Lung (tissue), 12 donors: Measurements from ENCODE around the gene BCAT1. TPM values are rescaled to one million over a fixed set of nuclear protein-coding genes. Genes with fewer than 3 reads are reported as not detected.
A peak's percentile ranks its signal among the peaks of the same experiment; 100 is the strongest.
"Not testable (repeated sequence)": the region's sequence is repeated elsewhere in the genome, so short reads cannot be mapped to it uniquely, and the experiment has no call there.

Source experiments
- ATAC-seq: fragments of 200-7000 bp; cut with Tn5 transposase; one replicate; pipeline ENCODE4 v1.9.1; 2020; ENCODE audit warnings: moderate number of reproducible peaks; ENCODE audit not compliant: insufficient read depth, low FRiP score
- DNase-seq, 3 donors: peaks; one replicate each; pipeline ENCODE4 v3.0.0-alpha.2; 2013 to 2017
- H3K27ac ChIP-seq, 2 donors: one replicate each; pipeline ENCODE4 v1.5.1; 2013; ENCODE audit warnings: mild to moderate bottlenecking in 2 of 2, moderate library complexity in 2 of 2, control low read depth in 1 of 2, inconsistent platforms in 1 of 2, low read depth in 1 of 2, low read length in 1 of 2
- H3K27me3 ChIP-seq, 3 donors: one replicate each; pipeline ENCODE4 v1.5.1; 2013; ENCODE audit warnings: low read length in 2 of 3; ENCODE audit not compliant: control insufficient read depth in 3 of 3, insufficient read depth in 3 of 3
- H3K36me3 ChIP-seq, 4 donors: one replicate each; pipeline ENCODE4 v1.5.1; 2013; ENCODE audit warnings: low read length in 4 of 4, mild to moderate bottlenecking in 1 of 4, moderate library complexity in 1 of 4; ENCODE audit not compliant: control insufficient read depth in 4 of 4, insufficient read depth in 4 of 4
- H3K4me1 ChIP-seq, 5 donors: one replicate each; pipeline ENCODE4 v1.5.1; 2013; ENCODE audit warnings: low read length in 5 of 5, mild to moderate bottlenecking in 2 of 5, moderate library complexity in 1 of 5; ENCODE audit not compliant: control insufficient read depth in 5 of 5, insufficient read depth in 5 of 5
- H3K4me3 ChIP-seq: one replicate; pipeline ENCODE4 v1.5.1; 2013; ENCODE audit warnings: mild to moderate bottlenecking, control low read depth, moderate library complexity
- H3K9ac ChIP-seq, 2 donors: one replicate each; pipeline ENCODE4 v1.5.1; 2013; ENCODE audit warnings: low read length in 2 of 2, control low read depth in 1 of 2; ENCODE audit not compliant: insufficient read depth in 1 of 2
- H3K9me3 ChIP-seq, 4 donors: one replicate each; pipeline ENCODE4 v1.5.1; 2013; ENCODE audit warnings: low read length in 3 of 4, mild to moderate bottlenecking in 1 of 4, moderate library complexity in 1 of 4; ENCODE audit not compliant: control insufficient read depth in 4 of 4, insufficient read depth in 3 of 4
- CTCF ChIP-seq: IDR thresholded peaks from 2 replicates; pipeline ENCODE4 v1.5.1; 2012; ENCODE audit warnings: mild to moderate bottlenecking; ENCODE audit errors: control extremely low read depth, extremely low read depth
- WGBS, 2 donors: extraction: QIAGEN DNeasy Blood & Tissue Kit; methylation state at CpG; one replicate each; pipeline ENCODE4 v1.1.7; 2013; 5-methylcytosine and 5-hydroxymethylcytosine counted together
- polyA plus RNA-seq, 2 donors: library from polyadenylated mRNA; stranded (reverse); fragments of 200-250 nt; gene quantifications; one replicate each; pipeline ENCODE4 v1.2.1, GENCODE V29; 2013
- total RNA-seq, 2 donors: library from RNA; depleted of rRNA in 1 of 2; stranded (reverse); fragments of >200 nt in 1 of 2; gene quantifications; one replicate each; pipeline ENCODE4 v1.2.1, GENCODE V29; 2014 to 2021
- donor health status: control.
- donor health status: control.
- donor health status: Bipolar disorder and iron deficiency.
- donor health status: healthy.
- donor health status: DM: yes; HTN: yes; CAD: no.

BCAT1 gene
- total and polyA plus RNA-seq, 4 donors: 11.7 to 94.9 (median 40.9) TPM

GRCh38 chr12:24913130-24913529 lies 35.8 kb downstream of the BCAT1 start:
- ATAC-seq (no peak), DNase-seq (no peak)
- Histone ChIP-seq H3K9me3 (no peaks in the 10 kb centered on the region), H3K27ac (no peak overlapping the region), H3K27me3 (no peaks in the 10 kb centered on the region), H3K4me1 (peaks cover 0 to 12% (median 0%) of the 10 kb centered on the region in 5 donors), H3K36me3 (no peaks in the 10 kb centered on the region), H3K4me3 (no peak overlapping the region), H3K9ac (no peak overlapping the region)
- TF ChIP-seq CTCF: no peak
- WGBS, 2 donors: 86% methylated on average over 3 of the region's 3 CpGs

DNA sequence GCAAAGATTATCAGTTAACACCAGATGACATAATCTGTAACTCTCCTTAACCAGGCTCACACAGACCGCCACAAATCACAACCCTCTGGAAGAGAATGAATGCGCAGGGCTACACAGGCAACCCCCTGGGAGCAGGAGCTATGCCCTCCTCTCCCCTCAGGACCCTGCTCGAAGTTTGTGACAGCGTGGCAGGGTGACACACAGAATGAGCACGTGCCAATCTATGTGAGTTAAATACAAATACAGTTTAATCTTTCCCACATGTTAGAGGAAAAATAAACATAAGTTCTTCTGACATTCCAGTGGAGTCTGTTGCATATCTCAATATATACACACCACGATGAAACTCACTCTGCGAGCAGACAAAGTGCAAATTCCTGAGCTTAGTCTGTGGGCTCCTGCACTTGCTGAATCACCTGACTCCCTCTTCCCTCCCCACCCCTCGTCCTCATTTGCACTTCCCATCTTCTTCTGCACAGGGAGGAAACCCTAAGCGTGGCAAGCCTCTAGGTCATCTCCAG lies 37.6 kb downstream of the BCAT1 start:
- no peaks in the 10 kb centered on the region for H3K27me3 ChIP-seq
- no peak overlapping the region for H3K9ac ChIP-seq
- WGBS, 2 donors: 49 to 59% methylated on average over 9 of the region's 9 CpGs
- H3K36me3 ChIP-seq: no peaks in the 10 kb centered on the region
- peaks cover 0 to 6% (median 0%) of the 10 kb centered on the region in 5 donors for H3K4me1 ChIP-seq
- no peak for TF ChIP-seq CTCF
- no peaks in the 10 kb centered on the region for H3K9me3 ChIP-seq
- H3K4me3 ChIP-seq: no peak overlapping the region
- no peak overlapping the region for H3K27ac ChIP-seq
- DNase-seq (peak in 1 of 3 donors; percentile 13), ATAC-seq (no peak)

- ATAC-seq, DNase-seq: not testable (repeated sequence)
These were observed 38.7 kb downstream of the BCAT1 start for GRCh38 chr12:24910192-24910591.

GRCh38 chr12:24909667-24910066 lies 39.2 kb downstream of the BCAT1 start:
- peak in 1 of 3 donors; percentile 25 for DNase-seq
- WGBS, 2 donors: 54 to 61% methylated on average over 3 of the region's 3 CpGs
- no peak for TF ChIP-seq CTCF
- Histone ChIP-seq H3K9ac (no peak overlapping the region), H3K4me1 (peaks cover 0 to 6% (median 0%) of the 10 kb centered on the region in 5 donors), H3K9me3 (no peaks in the 10 kb centered on the region), H3K27me3 (no peaks in the 10 kb centered on the region), H3K27ac (peak overlapping the region in 1 of 2 donors; percentile 49), H3K36me3 (no peaks in the 10 kb centered on the region), H3K4me3 (no peak overlapping the region)
- ATAC-seq: peak; percentile 77

More at GRCh38 chr12:24910192-24910591, 38.7 kb downstream of the BCAT1 start:
- 97 to 99% methylated on average over 6 of the region's 6 CpGs for WGBS, 2 donors
- H3K4me1 ChIP-seq, H3K4me3 ChIP-seq, H3K9me3 ChIP-seq, H3K9ac ChIP-seq, H3K27me3 ChIP-seq, H3K27ac ChIP-seq, H3K36me3 ChIP-seq: not testable (repeated sequence)
